NCI-H1048 (cell line): ENCODE data around the gene LNX2.

Experiments used
- DNase-seq: peaks from one replicate; lab custom pipeline; 2025; lab: John Stamatoyannopoulos, UW

Gene LNX2

GRCh38 chr13:27504128-27504867, 116.0 kb downstream of the LNX2 start:
- DNase-seq: no peak

GRCh38 chr13:27500806-27501534, 119.4 kb downstream of the LNX2 start:
- DNase-seq: no peak

GRCh38 chr13:27497563-27498230, 122.6 kb downstream of the LNX2 start:
- DNase-seq: no peak

GRCh38 chr13:27496536-27497273, 123.6 kb downstream of the LNX2 start:
- no peak for DNase-seq

GRCh38 chr13:27496006-27496405, 124.3 kb downstream of the LNX2 start:
- no peak for DNase-seq
